GM18517 (cell line): Measurements from ENCODE around the gene BPGM.

Experiments
- ATAC-seq: cut with Tn5 transposase; IDR thresholded peaks from one replicate; pipeline ENCODE4 v1.9.1; 2021; ENCODE audit warnings: mild to moderate bottlenecking, moderate library complexity; ENCODE audit not compliant: unreplicated experiment

The BPGM gene

DNA sequence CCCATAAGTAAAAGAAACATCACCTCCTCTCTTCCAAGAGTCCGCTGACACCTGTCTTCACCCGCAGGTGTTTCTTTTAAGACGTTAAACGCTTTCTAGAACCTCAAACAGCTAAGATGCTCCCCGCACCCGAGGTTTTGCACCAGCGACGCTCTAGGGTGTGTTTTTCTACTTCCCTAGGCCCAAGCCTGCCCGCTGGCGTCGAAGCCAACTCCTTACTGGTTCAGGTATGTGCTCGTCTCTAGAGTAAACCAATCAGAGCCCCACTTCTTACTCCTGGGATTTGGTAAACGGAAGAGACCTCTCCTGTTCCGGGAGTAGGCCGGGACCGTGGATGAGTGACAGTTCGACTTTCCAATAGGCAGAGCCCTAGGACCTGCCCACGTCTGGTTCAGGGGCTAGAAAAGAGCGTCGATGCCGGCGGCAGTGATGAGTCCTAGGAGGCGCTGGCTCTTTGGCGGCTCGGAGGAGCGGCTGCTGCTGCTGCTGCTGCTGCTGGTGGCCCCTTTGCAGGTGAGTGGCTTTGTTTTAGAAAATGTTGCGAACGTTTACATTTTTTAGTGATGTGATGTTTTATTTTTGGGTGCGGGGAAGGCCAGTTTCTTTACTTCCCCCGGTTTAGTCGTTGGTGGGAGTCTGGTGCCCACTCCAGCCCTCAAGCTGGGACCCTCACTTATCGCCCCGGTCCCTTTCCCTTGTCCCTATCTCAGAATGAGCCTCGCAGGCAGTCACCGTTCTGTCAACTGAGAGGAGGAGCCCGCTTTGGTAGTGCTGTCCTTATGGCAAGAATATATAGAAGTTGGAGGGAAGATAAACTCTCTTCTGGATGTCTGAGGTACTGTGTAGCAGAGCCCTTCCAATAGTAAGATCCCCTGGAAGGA is at the start of gene BPGM:
BPGM (plus strand) TSS at position 429 of the 881 bp plus-strand sequence. CDS start 14,655 bp downstream, outside the sequence.
- peak; percentile 99 for ATAC-seq

DNA sequence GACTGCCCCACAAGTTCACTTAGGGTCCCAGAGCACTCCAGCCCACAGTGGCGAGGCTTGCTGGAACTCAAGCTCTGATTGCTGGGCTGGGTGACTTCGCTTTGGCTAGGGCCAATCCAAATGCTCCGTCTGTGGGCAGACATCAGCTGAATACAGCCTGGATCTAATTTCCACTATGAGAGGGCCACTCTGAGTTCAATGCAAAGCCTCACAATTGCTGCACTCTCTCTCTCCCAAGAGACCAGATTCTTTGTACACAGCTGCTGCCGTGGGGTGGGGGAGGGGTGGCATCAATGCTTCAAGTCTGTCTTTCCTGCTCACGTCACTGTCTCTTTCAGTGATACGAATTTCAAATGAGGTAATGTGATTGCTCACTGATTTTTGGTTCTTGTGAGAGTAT is 47.3 kb upstream of the BPGM start:
- no peak for ATAC-seq

DNA sequence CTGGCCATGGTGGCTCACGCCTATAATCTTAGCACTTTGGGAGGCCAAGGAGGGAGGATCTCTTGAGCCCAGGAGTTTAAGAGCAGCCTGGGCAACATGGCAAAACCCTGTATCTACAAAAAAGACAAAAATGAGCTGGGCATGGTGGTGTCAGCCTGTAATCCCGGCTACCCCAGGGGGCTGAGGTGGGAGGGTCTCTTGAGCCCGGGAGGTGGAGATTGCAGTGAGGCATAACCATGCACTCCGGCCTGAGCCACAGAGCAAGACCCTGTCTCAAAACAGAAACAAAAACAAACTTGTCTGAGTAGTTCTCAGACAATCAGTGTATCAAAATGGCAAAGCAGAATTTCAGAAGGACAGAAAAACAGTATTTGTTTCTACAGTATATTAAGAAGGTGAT is 45.2 kb upstream of the BPGM start:
- ATAC-seq, result no peak

DNA sequence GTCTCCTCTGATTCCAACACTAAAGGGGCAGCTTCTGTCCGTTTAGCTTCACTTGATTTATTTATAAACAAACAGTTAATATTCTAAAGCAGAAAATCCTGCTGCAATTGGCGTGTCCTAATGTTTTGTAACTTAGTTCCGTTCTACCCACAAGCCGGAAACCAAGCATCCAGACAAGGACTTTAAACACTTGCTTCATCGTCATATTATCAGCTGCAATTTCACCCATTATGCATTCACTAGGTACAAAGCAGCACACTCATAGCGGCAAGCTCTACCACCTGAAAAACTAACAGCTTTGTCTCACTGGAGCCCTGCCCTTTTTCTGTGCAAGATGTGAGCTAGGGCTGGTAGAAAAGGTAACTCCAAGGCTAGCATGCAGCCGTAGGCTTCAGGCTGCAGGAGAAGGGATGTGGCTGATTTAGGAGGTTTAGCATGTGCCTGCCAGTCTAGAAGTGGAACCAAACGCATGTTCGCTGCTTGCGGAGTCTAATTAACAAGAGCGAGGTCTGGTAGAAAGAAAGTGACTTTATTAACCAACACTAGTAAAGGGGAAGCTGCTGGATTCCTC is 43.7 kb upstream of the BPGM start:
- no peak for ATAC-seq

DNA sequence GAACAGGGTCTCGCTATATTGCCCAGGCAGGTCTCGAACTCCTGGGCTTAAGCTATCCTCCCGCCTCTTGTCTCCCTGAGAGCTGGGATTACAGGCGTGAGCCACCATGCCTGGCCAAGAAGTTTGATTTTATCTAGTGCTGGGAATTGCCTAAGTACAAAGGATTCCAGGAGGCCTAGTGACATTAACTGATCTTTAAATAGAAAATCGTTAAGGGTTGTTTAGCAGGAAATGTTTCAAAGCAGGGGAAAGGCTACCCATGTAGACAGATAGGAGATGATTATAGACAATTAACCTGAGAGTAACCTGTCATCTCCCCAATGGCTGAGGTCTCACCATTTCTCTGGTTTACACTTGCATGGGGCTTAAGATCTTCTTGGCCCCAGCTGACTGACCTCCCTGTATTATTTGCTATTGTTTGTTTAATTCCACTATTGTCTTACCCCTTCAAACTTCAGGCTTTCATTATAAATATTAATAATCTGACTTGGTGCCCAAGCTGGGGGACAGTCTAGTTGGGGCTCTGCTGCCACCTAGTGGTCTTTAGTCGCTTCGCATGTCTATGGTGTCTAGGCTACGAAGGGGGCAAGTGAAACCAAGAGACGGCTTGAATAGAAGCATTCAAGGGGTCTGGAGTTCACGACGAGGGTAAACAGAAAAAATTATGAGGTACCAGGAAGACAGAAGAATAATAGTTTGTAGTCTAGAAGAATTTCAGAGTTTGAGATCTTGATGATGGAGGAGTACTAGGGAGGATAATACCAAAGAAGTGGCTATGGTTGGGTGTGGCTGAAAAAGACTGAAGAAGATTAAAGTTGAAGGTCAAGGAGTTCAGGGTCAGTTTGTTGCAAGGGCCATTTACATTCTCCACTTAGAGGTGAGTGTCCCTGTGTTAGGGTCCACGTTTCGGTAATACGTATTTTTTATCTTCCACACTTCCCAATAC is 40.4 kb upstream of the BPGM start:
- ATAC-seq, result peak; percentile 64

DNA sequence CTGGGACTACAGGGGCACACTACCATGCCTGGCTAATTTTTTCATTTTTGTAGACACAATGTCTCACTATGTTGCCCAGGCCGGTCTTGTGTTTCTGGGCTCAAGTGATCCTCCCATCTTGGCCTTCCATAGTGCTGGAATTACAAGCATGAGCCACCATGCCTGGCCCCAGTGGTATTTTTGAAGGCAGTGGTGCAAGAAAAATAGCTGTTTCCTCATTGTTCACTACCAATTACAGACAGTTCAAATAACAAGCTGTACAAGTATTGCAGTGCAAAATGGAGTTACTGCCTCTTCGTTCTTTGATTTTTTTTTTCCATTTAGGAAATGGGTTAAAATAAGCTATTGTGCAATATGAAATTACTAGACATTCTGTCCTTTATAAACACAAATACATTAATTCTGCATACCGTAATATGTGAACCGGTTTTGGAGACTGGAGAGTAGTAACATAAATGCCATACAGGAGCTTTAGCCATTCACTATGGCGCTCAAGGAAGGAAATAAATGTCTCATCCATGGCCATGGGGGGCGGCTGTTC is 35.0 kb upstream of the BPGM start:
- ATAC-seq, result no peak

DNA sequence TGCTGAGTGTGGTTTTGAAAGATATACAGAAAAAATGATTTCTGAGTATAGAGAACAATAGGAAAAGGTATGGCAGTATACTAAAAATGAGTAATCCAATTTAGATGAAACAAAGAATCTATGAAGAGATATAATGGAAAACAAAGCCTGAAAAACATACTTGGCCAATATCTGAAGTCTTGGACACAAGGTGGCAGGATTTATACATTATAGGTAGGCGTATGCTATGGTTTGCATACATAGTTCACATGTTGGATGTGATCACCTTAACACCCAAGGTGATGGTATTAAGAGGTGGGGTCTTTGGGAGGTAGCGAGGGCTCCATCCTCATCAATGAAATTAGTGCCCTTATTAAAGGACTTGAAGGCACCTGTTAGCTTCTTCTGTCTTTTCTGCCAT is 34.5 kb upstream of the BPGM start:
- ATAC-seq, result no peak

DNA sequence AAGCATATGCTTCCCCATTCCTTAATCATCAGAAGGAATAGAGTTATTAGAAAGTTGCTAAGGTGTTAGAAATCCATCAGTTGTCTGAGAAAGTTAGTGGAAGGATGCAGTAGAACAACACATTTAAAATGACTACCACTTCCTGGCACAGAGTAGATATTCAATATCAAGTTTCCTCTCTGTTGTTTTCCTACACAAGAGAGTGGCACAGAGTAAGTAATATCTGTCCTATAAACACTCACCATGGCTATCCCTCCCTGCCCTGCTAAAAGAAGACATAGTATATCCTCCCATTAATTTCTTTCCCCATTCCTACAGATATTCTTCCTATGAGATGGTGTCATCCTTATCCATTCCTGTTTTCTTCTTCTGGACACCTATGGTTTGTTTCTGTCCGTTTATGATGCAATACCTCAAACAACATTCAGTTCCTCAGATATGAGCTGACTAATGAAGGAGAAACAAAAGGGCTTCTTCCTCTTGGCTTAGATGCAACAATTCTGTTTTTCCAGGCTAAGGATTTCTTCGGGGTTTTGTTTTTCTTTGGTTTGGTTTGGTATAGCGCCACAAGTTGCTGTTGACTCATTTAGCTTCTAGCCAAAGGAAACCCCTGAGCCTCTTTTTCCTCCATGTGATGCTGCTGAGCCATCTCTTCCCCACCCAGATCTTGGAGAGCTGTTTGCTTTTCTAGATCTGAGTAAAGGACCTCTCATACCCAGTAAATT is 32.9 kb upstream of the BPGM start:
- ATAC-seq, result no peak

DNA sequence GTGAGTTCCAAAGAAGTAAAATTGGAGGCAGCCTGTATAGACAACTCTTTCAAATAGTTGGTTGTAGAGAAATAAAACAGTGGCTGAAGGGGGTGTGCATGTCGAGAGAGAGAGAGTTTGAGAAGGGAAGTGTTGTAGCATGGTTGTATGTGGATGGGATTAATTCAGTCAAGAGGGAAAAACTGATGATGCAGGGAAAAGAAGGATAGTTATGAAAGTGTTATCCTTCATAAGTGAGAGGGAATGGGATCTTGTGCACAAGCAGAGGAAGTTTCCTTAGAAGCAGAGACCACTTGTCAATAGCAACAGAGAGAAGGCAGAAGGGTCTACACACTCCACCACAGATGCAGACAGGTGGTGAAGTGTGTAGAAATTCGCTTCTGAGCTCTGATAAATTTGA is 30.0 kb upstream of the BPGM start:
- ATAC-seq, result no peak

DNA sequence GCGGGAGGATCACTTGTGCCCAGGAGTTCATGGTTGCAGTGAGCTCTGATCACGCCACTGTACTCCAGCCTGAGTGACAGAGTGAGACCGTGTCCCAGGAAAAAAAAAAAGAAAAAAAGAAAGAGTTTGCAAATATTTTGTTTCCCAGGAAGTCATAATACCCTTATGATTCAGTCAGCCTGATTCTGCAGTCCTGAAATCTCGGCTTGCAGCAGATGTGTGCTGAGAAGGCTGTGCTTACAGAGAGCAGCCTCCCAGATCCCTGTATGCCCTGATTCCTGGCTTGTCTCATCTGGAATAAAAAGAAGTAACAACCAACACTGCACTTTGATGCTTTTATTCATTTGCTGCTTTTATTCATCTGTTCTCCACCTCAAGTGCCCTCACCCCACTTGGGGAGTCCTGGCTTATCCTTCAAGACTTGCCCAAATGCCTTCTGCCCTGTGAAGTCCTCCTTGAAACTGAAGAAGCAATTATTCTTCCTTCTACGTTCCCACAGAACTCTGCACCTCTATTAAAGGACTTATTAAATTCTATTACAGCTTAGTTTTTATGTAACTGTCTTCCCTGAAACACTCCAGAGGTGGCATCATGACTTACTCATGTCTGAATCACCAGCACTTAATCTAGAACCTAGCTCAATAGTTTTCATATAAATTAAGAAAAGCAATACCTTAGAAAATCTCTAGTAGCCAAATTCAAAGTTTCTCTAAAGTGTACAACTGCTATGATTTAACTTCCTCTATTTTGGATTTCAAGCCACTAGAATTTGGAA is 27.7 kb upstream of the BPGM start:
- no peak for ATAC-seq

DNA sequence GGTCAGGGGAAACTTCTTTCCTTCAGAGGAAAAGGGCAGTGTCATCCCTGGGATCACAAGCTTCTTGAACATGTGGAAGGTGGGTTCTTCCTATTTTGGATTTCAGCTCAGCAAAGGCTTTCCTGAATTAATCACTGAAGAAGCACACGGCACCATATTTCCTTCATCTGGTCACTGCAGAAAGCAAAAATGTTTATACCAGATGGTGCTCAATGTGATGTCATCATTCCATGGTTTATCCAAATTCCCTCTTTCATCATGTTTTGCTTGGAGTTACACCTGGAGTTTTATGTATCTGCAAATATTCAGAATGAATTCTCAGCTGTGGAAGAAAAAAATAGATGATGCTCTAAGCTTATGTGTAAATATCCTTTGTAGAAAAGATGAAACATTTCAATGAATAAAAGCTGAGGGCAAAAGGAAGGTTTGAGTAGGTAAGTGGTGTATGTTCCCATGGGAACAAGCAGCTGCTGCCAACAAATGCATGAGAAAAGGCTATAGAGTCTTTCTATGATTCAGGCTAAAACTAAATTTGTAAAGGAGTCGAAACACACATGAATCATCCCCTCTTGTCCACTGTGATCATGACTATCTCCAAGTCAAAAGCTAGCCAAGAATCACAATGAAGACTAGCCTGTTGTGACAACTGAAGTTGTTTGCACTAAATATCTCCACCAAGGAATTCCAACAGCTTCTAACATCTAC is 26.9 kb upstream of the BPGM start:
- no peak for ATAC-seq

DNA sequence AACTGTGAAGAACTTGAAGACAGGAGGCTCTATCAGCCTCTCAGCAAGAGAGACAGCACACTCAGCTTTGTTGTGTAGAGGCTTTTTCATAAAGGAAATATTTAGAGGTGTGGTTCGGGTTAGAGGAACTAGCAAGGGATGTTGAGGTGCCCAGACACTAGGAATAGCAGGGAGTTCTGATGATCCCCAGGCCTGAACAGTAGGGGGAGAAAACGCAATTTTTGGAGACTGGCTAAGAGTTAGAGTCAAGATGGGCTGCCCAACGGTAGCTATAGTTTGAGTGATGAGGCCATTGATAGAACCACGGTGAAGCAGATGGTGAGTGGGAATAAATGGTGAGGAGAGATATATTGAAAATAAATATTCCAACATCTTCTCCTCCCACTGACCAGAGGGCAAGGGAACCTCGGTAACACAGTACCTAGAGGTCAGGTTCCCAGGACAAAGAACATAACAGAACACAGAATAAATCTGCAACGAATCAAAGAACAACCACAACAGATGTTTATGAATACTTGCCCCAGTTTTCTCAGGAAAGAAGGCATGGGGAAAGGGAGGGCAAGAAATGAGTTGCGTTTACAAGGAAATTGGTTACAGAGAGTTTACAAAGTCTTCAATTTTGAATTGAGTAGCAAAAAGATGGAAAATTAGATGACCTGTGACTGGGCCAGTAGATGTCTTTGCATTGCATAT is 24.2 kb upstream of the BPGM start:
- ATAC-seq, result no peak

DNA sequence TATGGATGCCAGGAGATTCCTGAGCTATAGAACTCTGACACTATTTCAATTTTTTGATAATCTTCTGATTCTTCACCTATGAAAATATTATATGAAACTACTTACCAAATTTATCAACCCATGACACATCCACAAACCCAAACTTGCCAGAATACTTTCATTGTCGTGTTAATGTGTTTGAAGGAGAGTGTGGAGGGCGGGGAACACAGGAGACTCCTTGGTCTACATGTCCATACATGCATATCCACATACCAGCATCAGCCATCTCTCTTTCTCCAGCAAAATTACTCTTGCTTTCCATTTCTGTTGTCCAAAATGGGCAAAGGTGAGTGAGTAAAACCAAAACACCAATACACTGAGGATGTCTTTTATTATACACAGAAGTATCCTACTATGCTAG is 23.5 kb upstream of the BPGM start:
- no peak for ATAC-seq

DNA sequence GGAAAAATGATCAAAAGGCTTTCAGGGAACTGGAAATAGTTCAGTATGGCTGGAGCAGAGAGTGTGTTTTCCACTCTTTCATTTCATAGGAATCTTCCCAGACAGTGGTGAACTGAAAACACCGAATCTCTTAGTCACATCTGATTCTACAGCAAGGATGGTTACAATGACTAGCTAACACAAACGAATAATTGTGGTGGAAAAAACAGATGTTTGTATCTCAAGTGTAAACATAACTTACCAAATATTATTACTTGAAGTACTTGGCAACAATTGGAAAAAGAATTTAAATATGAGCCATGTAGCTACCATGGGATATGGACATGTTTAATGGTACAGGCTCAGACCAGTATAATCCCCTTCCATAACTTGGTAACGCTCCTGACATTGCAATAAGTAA is 21.1 kb upstream of the BPGM start:
- ATAC-seq, result no peak

DNA sequence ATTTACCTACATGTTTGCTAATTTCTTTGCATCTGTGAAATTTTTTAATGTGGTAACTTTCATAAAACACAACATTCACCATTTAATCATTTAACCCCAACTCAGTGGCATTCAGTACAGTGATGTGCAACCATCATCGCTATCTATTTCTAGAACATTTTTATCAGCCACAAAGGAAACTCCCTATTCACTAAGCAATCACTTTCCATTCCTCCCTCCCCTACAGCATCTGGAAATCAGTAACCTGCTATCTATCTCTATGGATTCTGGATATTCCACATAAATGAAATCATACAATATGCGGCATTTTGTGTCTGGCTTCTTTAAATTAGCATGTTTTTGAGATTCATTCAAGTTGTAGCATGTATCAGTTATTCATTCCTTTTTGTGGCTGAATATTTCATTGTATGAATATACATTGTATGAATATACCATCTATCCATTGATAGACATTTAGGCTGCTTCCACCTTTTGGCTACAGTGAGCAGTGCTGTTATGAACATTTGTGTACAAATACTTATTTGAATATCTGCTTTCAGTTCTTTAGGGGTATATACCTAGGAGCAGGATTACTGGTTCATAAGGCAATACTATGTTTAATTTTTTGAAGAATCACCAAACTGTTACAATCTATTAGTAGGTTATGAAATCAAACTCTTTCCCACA is 19.4 kb upstream of the BPGM start:
- no peak for ATAC-seq

DNA sequence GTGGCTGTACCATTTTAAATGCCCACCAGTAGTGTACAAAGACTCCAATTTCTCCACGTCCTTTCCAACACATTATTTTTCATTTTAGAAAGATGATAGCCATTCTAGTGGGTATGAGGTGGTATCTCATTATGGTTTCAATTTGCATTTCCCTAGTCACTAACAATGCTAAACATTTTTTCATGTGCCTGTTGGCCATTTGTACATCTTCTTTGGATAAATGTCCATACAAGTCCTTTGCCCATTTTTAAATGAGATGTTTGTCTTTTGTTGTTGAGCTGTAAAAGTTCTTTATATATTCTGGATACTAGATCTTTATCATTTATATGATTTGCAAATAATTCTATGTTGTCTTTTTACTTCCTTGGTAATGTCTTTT is 18.9 kb upstream of the BPGM start:
- no peak for ATAC-seq

DNA sequence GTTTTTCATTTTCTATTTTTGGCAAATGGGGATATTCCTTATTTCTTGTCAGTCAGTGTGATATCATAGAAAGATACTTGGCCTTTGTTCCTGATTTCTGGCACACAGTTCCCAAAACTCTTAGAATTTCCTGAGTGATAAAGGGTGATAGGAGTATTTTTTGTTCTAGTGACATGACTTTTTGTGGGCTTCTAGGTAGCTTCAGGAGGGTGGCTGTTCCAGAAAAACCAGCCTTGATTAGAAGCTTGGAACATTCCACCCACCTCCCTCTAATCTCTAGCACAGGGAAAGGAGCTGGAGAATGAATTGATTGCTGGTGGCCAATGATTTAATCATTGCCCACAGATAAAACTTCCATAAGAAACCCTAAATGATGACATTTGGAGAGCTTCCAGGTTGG is 17.2 kb upstream of the BPGM start:
- no peak for ATAC-seq

DNA sequence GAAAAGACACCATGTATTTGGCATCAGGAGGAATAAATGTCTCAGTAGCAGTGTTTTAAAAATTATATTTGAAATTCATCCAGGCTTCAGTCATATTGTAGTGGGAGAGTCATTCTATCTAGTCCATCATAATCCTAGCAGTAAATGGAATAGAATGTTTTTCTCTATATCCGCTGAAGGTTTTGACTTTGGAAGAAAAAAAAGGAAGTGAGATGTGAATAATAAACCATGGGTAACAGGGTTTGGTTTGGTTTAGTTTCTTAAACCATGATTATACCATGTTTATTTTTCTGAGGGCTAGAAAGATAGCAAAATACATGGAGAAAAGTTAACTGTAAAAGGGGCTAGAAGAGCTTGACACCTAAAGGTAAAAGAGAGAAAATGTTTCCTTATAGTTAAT is 16.4 kb upstream of the BPGM start:
- no peak for ATAC-seq
